ENCODE measurements around the gene NTF3.
"Not testable (repeated sequence)": the region's sequence is repeated elsewhere in the genome, so short reads cannot be mapped to it uniquely, and the experiment has no call there.

Gene NTF3

GRCh38 chr12:5534426-5535199, 102.7 kb downstream of the NTF3 start:
- DNase-seq (ENCODE audit: low read depth, low spot score) = no peak

- DNase-seq (ENCODE audit: low read depth, low spot score) = no peak
Observed at GRCh38 chr12:5535541-5535940, 103.6 kb downstream of the NTF3 start.

GRCh38 chr12:5537026-5537615, 105.2 kb downstream of the NTF3 start:
- not testable (repeated sequence) for DNase-seq (ENCODE audit: low read depth, low spot score)

GRCh38 chr12:5537771-5538170, 105.9 kb downstream of the NTF3 start:
- no peak for DNase-seq (ENCODE audit: low read depth, low spot score)
